Measurements from ENCODE around the gene ARHGAP42. TPM values are rescaled to one million over a fixed set of nuclear protein-coding genes. Genes with fewer than 3 reads are reported as not detected.
"Not testable (repeated sequence)": the region's sequence is repeated elsewhere in the genome, so short reads cannot be mapped to it uniquely, and the experiment has no call there.

Gene ARHGAP42
- total and polyA plus RNA-seq, 4 donors = 4.1 to 15.8 (median 10.9) TPM

DNA sequence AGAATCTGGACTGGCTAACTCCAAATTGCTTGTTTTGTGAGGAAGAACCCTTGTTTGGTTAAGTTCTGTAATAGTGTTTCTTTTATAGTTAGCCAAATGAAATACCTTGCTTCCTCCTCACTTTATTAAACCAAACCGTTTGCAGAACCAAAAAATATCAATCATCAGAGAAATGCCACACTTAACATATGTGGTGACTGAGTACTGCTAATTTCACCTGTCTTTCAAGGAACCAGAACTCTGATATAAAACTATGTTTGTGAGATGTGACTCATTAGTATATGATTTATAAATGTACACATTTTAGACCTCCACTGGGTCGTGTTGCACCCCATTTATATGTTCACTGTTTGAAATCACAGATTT, 322.6 kb downstream of the ARHGAP42 start:
- intact Hi-C loops (cut with DNase I) = no loop called here
- Histone ChIP-seq H3K27ac (ENCODE audit: low read depth in 1 of 2, low read length in 2 of 2) (no peak overlapping the region), H3K27me3 (ENCODE audit: control insufficient read depth in 1 of 2, insufficient read depth in 2 of 2, low read length in 1 of 2) (no peaks in the 10 kb centered on the region), H3K36me3 (ENCODE audit: control insufficient read depth in 1 of 2, insufficient read depth in 2 of 2, low read length in 1 of 2) (no peaks in the 10 kb centered on the region), H3K9me3 (ENCODE audit: control insufficient read depth, low read length) (no peaks in the 10 kb centered on the region), H3K4me1 (ENCODE audit: control insufficient read depth in 1 of 2, insufficient read depth in 2 of 2, low read length in 2 of 2) (peaks cover 0 to 1% of the 10 kb centered on the region in 2 donors), H3K4me3 (ENCODE audit: low read length in 2 of 2) (no peak overlapping the region)
- DNase-seq (no peak), ATAC-seq (ENCODE audit: low FRiP score) (no peak)
- WGBS, 2 donors = 61 to 63% methylated on average over 2 of the region's 2 CpGs

- 89% methylated on average over 5 of the region's 5 CpGs for WGBS, 2 donors
Observed at GRCh38 chr11:101010899-101011298, 323.8 kb downstream of the ARHGAP42 start.

DNA sequence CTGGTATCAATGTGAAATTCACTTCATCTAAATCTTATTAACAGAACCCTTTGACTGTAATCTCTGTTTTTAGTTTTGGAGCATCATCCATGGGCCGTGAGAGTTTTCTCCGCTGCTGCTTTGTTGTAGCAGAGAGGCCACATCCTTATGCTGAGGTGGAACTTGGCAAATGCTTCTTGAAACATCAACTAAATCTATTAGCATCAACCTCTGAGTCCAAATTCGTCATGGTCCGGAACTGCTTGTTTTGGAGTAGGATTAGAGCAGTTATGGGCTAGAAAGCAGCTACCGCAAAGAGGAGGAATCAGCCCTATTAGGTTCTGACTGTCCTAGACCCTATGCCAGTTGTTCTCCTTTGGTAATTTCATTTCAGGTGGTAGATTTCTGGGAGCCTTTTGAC, 324.8 kb downstream of the ARHGAP42 start:
- Histone ChIP-seq H3K27me3 (ENCODE audit: control insufficient read depth in 1 of 2, insufficient read depth in 2 of 2, low read length in 1 of 2) (no peaks in the 10 kb centered on the region), H3K4me1 (ENCODE audit: control insufficient read depth in 1 of 2, insufficient read depth in 2 of 2, low read length in 2 of 2) (peaks cover 0 to 1% of the 10 kb centered on the region in 2 donors), H3K4me3 (ENCODE audit: low read length in 2 of 2) (no peak overlapping the region), H3K27ac (ENCODE audit: low read depth in 1 of 2, low read length in 2 of 2) (no peak overlapping the region), H3K36me3 (ENCODE audit: control insufficient read depth in 1 of 2, insufficient read depth in 2 of 2, low read length in 1 of 2) (no peaks in the 10 kb centered on the region), H3K9me3 (ENCODE audit: control insufficient read depth, low read length) (no peaks in the 10 kb centered on the region)
- no peak for ATAC-seq (ENCODE audit: low FRiP score)
- intact Hi-C loops (cut with DNase I) = no loop called here
- 89 to 91% methylated on average over 5 of the region's 5 CpGs for WGBS, 2 donors
- DNase-seq = no peak

More at GRCh38 chr11:101010899-101011298, 323.8 kb downstream of the ARHGAP42 start:
- Histone ChIP-seq H3K9me3 (ENCODE audit: control insufficient read depth, low read length) (no peaks in the 10 kb centered on the region), H3K36me3 (ENCODE audit: control insufficient read depth in 1 of 2, insufficient read depth in 2 of 2, low read length in 1 of 2) (no peaks in the 10 kb centered on the region), H3K27me3 (ENCODE audit: control insufficient read depth in 1 of 2, insufficient read depth in 2 of 2, low read length in 1 of 2) (no peaks in the 10 kb centered on the region), H3K27ac (ENCODE audit: low read depth in 1 of 2, low read length in 2 of 2) (no peak overlapping the region), H3K4me3 (ENCODE audit: low read length in 2 of 2) (no peak overlapping the region), H3K4me1 (ENCODE audit: control insufficient read depth in 1 of 2, insufficient read depth in 2 of 2, low read length in 2 of 2) (peaks cover 0 to 1% of the 10 kb centered on the region in 2 donors)
- DNase-seq (no peak), ATAC-seq (ENCODE audit: low FRiP score) (no peak)
- intact Hi-C loops (cut with DNase I) = no loop called here

DNA sequence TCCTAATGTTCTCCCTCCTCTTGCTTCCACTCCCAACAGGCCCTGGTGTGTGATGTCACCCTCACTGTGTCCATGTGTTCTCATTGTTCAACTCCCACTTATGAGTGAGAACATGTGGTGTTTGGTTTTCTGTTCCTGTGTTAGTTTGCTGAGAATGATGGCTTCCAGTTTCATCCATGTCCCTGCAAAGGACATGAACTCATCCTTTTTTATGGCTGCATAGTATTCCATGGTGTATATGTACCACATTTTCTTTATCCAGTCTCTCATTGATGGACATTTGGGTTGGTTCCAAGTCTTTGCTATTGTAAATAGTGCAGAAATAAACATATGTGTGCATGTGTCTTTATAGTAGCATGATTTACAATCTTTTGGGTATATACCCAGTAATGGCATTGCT, 326.6 kb downstream of the ARHGAP42 start:
- H3K36me3 ChIP-seq (ENCODE audit: control insufficient read depth in 1 of 2, insufficient read depth in 2 of 2, low read length in 1 of 2); H3K4me3 ChIP-seq (ENCODE audit: low read length in 2 of 2); H3K27ac ChIP-seq (ENCODE audit: low read depth in 1 of 2, low read length in 2 of 2); intact Hi-C loops (cut with DNase I); H3K27me3 ChIP-seq (ENCODE audit: control insufficient read depth in 1 of 2, insufficient read depth in 2 of 2, low read length in 1 of 2); ATAC-seq (ENCODE audit: low FRiP score); H3K9me3 ChIP-seq (ENCODE audit: control insufficient read depth, low read length); DNase-seq; H3K4me1 ChIP-seq (ENCODE audit: control insufficient read depth in 1 of 2, insufficient read depth in 2 of 2, low read length in 2 of 2): not testable (repeated sequence)

- Histone ChIP-seq H3K4me1 (ENCODE audit: control insufficient read depth in 1 of 2, insufficient read depth in 2 of 2, low read length in 2 of 2) (no peaks in the 10 kb centered on the region), H3K27me3 (ENCODE audit: control insufficient read depth in 1 of 2, insufficient read depth in 2 of 2, low read length in 1 of 2) (no peaks in the 10 kb centered on the region), H3K4me3 (ENCODE audit: low read length in 2 of 2) (no peak overlapping the region), H3K9me3 (ENCODE audit: control insufficient read depth, low read length) (no peaks in the 10 kb centered on the region), H3K27ac (ENCODE audit: low read depth in 1 of 2, low read length in 2 of 2) (no peak overlapping the region), H3K36me3 (ENCODE audit: control insufficient read depth in 1 of 2, insufficient read depth in 2 of 2, low read length in 1 of 2) (no peaks in the 10 kb centered on the region)
- DNase-seq = no peak
- intact Hi-C loops (cut with DNase I) = no loop called here
- no peak for ATAC-seq (ENCODE audit: low FRiP score)
Observed at GRCh38 chr11:101014600-101015285, 327.7 kb downstream of the ARHGAP42 start.

- DNase-seq (no peak), ATAC-seq (ENCODE audit: low FRiP score) (no peak)
- intact Hi-C loops (cut with DNase I) = no loop called here
- no peak overlapping the region for H3K27ac ChIP-seq (ENCODE audit: low read depth in 1 of 2, low read length in 2 of 2)
- no peaks in the 10 kb centered on the region for H3K9me3 ChIP-seq (ENCODE audit: control insufficient read depth, low read length)
- 89 to 95% methylated on average over 1 of the region's 1 CpG for WGBS, 2 donors
- no peaks in the 10 kb centered on the region for H3K36me3 ChIP-seq (ENCODE audit: control insufficient read depth in 1 of 2, insufficient read depth in 2 of 2, low read length in 1 of 2)
- H3K27me3 ChIP-seq (ENCODE audit: control insufficient read depth in 1 of 2, insufficient read depth in 2 of 2, low read length in 1 of 2) = no peaks in the 10 kb centered on the region
- no peaks in the 10 kb centered on the region for H3K4me1 ChIP-seq (ENCODE audit: control insufficient read depth in 1 of 2, insufficient read depth in 2 of 2, low read length in 2 of 2)
- no peak overlapping the region for H3K4me3 ChIP-seq (ENCODE audit: low read length in 2 of 2)
Observed at GRCh38 chr11:101019870-101020269, 332.8 kb downstream of the ARHGAP42 start.

DNA sequence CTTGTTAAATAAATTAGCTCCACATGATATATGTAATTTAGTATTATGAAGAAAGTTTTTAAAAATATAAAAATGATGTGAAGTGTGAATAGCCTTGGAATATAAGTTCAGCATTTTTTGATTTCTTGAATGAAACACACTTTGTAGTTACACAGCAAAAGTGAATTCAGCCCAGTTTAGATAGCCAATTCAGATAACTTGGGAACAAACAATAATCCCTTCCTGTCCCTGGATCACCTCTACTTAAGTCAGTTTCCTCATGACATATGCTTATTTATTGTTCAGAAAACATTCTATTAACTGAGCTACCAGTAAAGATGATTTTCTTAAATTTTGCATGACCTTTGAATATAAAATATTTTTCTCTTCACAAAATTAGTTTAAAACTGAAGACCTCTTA, 335.2 kb downstream of the ARHGAP42 start:
- no peaks in the 10 kb centered on the region for H3K9me3 ChIP-seq (ENCODE audit: control insufficient read depth, low read length)
- ATAC-seq (ENCODE audit: low FRiP score) = no peak
- no peaks in the 10 kb centered on the region for H3K27me3 ChIP-seq (ENCODE audit: control insufficient read depth in 1 of 2, insufficient read depth in 2 of 2, low read length in 1 of 2)
- no peak overlapping the region for H3K27ac ChIP-seq (ENCODE audit: low read depth in 1 of 2, low read length in 2 of 2)
- intact Hi-C loops (cut with DNase I) = no loop called here
- no peak for DNase-seq
- no peaks in the 10 kb centered on the region for H3K4me1 ChIP-seq (ENCODE audit: control insufficient read depth in 1 of 2, insufficient read depth in 2 of 2, low read length in 2 of 2)
- H3K4me3 ChIP-seq (ENCODE audit: low read length in 2 of 2) = no peak overlapping the region
- no peaks in the 10 kb centered on the region for H3K36me3 ChIP-seq (ENCODE audit: control insufficient read depth in 1 of 2, insufficient read depth in 2 of 2, low read length in 1 of 2)

DNA sequence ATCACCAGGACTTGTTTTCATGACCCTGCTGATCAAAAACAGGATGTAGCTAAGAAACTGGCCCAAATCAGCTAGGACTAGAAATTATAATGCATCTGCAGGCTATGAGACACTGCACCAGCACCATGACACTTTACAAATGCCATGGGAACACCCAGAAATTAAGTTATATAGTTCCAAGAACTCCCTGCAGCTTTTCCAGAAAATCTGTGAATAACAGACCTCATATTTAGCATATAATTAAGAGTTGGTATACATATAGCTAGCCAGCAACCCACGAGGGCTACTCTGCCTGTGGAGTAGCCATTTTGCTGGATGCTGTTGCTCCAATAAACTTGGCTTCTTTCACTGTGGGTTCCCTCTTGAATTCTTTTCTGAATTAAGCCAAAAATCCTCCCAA, 341.6 kb downstream of the ARHGAP42 start:
- Histone ChIP-seq H3K36me3 (ENCODE audit: control insufficient read depth in 1 of 2, insufficient read depth in 2 of 2, low read length in 1 of 2) (no peaks in the 10 kb centered on the region), H3K27ac (ENCODE audit: low read depth in 1 of 2, low read length in 2 of 2) (no peak overlapping the region), H3K27me3 (ENCODE audit: control insufficient read depth in 1 of 2, insufficient read depth in 2 of 2, low read length in 1 of 2) (no peaks in the 10 kb centered on the region), H3K4me3 (ENCODE audit: low read length in 2 of 2) (no peak overlapping the region), H3K4me1 (ENCODE audit: control insufficient read depth in 1 of 2, insufficient read depth in 2 of 2, low read length in 2 of 2) (peaks cover 0 to 4% of the 10 kb centered on the region in 2 donors), H3K9me3 (ENCODE audit: control insufficient read depth, low read length) (no peaks in the 10 kb centered on the region)
- intact Hi-C loops (cut with DNase I) = no loop called here
- ATAC-seq (ENCODE audit: low FRiP score) (no peak), DNase-seq (no peak)
- WGBS, 2 donors = 76 to 77% methylated on average over 1 of the region's 1 CpG

- peaks cover 0 to 4% of the 10 kb centered on the region in 2 donors for H3K4me1 ChIP-seq (ENCODE audit: control insufficient read depth in 1 of 2, insufficient read depth in 2 of 2, low read length in 2 of 2)
- no peaks in the 10 kb centered on the region for H3K9me3 ChIP-seq (ENCODE audit: control insufficient read depth, low read length)
- no peak for DNase-seq
- WGBS, 2 donors = 73 to 78% methylated on average over 3 of the region's 3 CpGs
- ATAC-seq (ENCODE audit: low FRiP score) = no peak
- intact Hi-C loops (cut with DNase I) = no loop called here
- no peaks in the 10 kb centered on the region for H3K27me3 ChIP-seq (ENCODE audit: control insufficient read depth in 1 of 2, insufficient read depth in 2 of 2, low read length in 1 of 2)
- no peak overlapping the region for H3K4me3 ChIP-seq (ENCODE audit: low read length in 2 of 2)
- H3K36me3 ChIP-seq (ENCODE audit: control insufficient read depth in 1 of 2, insufficient read depth in 2 of 2, low read length in 1 of 2) = no peaks in the 10 kb centered on the region
- no peak overlapping the region for H3K27ac ChIP-seq (ENCODE audit: low read depth in 1 of 2, low read length in 2 of 2)
Observed at GRCh38 chr11:101030015-101030414, 342.9 kb downstream of the ARHGAP42 start.
